Measurements from ENCODE around the gene BRF1.
"Not testable (repeated sequence)": the region's sequence is repeated elsewhere in the genome, so short reads cannot be mapped to it uniquely, and the experiment has no call there.

BRF1 gene

DNA sequence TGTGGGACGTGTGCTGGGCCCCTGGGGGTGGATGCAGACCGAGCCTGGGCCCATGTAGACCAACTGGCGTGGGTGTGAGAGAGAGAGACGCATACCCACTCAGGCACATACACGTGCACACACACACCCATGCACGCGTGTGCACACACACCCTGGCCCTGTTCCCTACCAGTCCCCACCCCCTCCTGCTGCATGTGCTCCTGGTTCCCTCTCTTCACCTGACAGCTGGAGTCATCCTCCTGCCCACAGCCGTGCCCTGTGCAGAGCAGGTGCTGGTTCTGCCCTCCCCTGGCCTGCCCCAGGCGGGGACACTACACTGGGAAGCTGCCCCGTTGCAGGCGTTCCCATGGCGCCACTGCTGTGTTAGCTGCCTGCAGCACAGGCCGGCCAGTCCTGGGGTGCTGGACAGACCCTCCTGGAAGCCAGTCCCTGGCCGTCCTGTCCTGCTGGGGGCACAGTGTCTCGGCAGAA, 32.3 kb upstream of the BRF1 start:
- DNase-seq (ENCODE audit: low spot score): no peak

DNA sequence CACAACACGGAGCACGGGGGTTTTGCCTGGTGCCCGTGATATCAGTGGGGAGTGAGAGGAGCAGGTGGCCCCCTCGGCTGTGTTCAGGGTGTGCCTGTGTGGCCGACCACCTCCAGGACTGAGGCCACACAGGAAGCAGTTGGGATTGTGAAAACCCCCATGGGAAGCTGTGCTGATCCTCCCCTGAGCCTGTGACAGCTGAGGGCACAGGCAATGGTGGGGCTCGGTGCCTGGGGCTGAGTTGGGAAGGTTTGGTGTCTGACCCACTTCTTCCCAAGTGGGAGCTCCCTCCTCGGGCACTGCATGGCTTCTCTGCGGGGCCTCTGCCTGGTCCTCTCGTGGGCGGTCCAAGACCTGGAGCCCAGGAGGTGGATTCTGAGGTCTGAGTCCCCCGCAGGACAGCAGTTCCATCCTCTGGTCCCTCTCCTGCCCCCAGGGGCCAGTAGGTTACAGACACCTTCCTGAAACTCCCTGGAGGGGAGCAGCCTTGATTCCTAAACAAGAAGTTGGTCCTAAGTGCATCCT, 31.6 kb upstream of the BRF1 start:
- no peak for DNase-seq (ENCODE audit: low spot score)

DNA sequence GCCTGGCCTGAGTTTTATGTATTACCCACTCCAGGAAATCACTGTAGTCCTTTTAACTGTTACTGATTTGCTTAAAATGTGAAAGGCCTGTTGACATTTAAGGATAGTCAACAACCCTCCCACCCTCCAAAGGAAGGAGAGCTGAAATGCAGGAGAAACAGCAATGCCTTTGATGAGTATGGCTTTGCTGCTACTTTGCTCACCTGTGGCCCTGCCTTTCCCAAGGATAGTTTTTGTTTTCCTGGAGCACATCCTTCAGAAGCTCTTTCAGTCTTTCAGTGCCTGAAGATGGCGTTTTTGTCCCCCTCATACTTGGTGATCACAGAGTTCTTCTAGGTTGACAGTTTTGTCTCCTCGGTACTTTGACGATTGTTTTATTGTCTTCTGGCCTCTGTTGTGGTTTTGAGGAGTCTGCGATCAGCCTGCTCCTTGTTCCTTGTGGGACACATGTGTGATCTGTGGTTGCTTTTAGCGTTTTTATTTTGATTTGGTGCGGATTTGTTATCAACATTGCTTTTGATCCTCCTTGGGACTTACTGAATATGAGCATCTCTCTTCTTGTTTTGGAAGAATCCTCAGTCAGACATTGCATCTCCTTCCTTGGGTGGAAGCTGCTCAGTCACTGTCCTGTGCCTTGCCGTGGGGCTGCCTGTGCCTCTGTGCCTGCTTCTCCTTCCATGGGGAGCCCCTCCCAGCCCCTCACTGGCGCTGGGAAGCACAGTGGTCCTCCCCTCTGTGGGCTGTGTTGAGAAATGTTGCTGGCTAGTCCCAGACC, 31.0 kb upstream of the BRF1 start:
- DNase-seq (ENCODE audit: low spot score): no peak

DNA sequence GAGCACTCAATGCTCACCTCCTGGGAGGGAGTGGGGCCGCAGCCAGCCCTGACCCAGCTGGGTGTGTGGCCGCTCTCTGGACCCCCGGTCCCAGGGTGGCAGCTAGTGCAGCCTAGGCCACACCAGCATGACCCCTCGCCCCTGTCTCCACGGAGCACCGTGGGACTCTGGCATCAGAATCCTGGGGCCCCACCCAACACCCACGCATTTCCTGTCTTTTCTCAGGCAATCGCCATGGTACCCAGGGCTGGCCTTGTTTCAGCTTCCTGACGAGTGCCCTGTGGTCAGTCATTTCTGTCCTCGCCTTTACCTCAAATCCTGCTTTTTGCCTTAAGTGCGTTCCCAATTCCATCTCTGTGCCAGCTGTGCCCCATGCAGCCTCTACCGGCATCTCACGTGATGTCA, 29.7 kb upstream of the BRF1 start:
- DNase-seq (ENCODE audit: low spot score): peak; percentile 48

DNA sequence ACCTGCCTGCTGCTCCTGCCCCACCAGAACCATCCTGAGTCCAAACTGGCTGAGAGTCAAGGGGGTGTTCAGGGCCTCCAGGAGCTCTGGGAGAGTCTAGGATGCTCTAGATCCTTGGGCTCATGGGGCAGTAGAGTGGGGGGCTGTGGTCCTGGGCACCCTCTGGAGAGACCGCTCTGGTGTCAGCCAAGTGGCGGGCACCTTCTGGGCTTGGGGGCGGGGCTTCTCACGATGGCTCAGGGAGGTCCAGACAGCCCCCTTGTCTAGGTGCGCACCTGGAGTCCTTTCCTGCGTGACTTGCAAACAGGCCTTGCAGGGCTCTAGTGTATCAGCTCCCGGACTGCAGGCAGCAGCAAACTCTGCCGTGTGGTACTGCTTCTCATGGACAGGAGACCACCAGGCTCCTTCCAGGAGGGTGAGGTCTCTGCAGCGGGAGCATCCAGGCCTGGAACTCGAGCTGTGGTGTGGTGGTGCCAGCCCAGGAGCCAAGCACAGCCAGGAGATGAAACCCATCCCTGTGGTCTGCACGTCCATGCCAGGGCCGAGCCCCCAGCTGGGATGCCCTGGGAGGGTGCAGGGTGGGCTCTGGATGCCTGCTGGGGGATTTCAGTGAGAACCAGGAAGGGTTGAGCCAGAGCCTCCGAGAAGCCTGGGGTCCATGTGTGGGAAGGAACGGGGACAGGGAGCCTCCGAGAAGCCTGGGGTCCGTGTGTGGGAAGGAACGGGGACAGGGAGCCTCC, 28.8 kb upstream of the BRF1 start:
- no peak for DNase-seq (ENCODE audit: low spot score)

DNA sequence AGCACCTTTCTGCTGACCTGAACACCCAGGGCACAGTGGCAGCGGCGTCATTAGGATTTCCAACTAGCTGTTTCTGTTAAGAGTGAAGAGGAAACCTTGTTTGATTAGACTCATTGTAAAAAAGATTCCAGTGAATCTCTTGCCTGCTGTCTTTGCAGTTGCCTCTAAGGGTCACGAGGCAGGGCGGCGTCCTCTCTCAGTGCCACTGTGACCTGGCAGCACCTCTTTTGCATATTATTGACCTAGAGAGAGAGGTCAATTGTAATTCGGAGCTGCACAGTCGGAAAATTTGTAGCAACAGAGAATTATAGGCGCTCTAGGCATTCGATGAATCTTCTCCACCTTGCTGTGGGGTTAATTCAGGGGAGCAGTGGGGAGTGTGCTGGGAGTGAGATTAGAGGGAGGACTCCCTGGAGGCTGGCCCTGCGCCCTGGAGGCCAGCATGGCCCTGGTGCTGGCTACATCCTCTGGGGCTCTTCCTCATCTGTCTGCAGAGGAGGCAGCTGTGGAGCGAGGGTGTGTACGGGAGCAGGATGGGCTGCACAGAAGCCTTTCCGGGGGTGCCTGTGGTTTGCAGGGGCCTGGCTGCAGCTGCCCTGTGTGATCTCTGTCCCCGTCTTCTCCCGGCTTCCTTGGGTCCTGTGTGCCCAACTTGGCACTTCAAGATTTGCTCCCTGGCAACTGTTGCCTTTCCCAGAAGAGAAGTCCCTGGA, 28.0 kb upstream of the BRF1 start:
- DNase-seq (ENCODE audit: low spot score): no peak

DNA sequence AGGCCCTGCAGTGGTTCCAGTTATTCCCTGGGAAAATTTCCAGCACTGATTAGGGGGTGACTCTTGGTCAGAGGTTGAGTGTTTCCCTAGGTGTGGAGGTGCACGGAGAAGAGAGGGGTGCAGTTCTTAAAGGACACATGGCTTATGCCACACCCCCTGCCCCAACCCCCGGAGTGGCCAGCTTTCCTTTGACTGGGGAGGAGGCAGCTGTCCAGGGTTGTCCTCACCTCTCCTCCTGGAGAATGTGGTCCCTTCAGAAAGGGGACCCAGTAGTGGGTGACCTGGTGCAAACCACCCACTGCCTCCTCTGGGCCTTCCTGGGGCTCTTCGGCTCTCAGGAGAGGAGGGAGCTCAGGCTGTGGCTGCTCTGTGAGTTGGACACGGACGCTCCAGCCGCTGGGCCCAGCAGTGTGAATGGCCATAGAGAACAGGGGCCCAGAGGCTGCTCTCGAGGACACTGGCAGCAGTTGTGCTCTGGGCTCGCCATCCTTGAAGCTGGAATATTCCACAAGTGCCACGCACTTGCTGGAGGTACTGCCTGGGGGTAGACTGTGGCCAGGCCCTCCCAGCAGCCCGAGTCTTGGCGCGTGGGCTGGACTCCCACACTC, 27.4 kb upstream of the BRF1 start:
- no peak for DNase-seq (ENCODE audit: low spot score)

DNA sequence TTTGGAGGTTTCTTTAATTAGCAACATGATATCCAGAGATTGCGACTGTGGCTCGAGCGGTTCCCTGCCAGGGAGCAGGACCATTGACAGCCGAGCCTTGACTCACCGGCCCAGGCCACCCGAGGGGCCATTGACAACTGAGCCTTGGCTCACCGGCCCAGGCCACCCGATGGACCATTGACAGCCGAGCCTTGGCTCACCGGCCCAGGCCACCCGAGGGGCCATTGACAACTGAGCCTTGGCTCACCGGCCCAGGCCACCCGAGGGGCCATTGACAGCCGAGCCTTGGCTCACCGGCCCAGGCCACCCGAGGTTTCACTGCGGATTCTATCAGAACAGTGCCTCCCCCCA, 26.9 kb upstream of the BRF1 start:
- not testable (repeated sequence) for DNase-seq (ENCODE audit: low spot score)

DNA sequence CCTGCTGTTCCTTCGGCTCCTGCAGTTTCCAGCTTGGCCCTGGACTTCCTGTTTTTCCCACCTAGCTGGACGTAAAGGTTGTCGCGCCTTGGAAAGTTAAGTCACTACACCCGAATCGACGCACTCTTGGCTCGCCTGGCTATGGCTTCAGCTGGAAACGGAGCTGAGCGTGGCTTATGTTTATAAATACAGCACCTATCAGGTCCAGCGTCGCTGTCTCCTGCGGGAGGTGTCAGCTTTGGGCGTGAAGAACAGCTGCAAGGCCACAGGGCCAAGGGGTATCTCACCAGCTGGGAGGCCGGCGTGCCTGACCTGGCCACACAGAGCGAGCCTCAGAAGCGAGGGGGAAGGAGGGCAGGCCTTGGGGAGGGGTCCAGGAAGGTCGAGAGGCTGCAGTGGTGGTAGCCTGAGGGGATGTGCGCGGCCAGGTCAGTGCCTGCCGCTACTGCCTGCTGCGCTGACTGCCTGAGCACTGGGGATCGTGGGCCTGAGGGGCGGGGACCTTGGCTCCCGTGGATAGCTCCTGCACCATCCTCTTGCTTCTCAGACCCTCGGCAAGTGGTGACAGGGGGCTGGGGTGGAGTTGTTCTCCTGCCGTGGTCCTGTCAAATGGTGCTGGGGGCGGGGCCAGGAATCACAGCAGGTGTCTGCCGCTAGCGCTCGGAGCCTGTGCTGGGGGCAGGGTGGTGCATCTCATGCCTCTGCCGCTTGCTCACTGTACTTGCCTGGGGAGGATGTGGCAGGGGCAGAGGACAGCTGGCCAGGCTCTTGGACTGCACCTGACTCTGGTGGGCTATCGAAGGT, 26.3 kb upstream of the BRF1 start:
- DNase-seq (ENCODE audit: low spot score): no peak

DNA sequence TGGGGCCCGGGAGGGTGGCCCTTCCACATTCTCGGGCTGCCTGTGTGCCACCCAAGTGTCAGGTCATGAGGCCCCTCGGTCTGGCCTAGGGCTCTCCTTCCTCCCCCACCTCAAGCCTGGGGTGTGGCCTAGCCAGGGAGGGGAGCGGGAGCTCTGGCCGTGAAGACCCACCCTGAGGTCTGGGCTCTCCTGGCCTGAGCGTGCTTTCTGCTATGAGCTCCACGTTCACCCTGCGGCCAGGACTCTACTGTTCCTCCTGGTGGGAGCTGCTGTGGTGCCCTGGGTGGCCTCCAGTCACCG, 25.7 kb upstream of the BRF1 start:
- DNase-seq (ENCODE audit: low spot score): no peak

DNA sequence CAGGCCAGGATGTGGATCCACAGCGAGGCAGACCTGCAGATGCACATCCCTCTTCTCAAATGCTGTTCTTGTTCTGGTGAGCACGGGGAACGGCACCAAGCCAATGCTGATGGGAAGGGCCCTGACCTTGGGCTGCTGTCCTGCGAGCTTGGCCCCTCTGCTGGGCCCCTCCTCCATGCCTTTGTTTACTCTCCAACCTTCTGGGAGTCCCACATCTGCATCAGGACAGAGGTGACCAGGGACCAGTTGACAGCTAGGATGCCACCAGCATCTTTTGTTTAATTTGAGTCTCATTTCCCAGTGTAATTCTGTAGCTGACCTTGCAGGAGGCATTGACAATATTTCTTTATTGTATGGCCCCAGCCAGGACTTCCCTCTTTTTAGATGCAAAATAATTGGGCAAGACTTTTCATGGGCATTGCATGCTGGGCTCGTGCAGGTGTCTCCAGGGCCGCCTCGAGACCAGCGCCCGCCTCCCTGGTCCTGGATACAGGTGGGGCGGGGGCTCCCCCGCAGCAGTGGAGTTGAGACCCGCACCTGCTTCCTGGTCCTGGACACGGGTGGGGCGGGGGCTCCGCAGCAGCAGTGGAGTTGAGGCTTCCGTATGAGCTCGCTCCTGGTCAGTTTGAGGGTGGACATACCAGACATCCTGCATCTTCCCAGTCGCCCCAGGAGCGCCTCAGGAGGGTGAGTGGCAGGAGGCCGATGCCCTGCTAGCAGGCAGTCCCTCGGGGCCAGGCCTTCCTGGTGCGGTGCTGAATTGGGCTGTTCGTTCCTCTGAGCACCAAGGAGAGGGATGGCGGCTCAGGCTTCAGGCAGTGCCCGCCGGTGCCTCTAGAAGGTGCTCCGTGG, 25.1 kb upstream of the BRF1 start:
- no peak for DNase-seq (ENCODE audit: low spot score)

DNA sequence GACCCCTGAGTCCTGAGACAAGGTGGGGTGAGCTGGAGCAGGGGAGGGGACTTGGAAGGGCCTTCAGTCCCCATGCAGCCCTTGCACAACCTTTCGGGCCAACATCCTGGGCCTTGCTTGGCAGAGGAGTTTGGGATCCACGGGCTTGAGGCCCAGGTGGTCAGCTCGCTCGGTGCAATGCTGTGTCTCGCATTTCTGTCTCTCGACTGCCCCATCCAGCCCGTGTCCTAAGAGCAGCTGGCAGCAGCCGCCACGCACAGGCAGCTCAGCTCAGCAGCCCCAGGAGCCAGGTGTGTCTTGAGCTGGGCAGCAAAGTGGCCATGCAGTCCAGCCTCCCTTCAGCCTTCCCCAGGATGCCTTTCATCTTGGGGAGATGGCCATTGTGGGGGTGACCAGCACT, 24.5 kb upstream of the BRF1 start:
- DNase-seq (ENCODE audit: low spot score): no peak

DNA sequence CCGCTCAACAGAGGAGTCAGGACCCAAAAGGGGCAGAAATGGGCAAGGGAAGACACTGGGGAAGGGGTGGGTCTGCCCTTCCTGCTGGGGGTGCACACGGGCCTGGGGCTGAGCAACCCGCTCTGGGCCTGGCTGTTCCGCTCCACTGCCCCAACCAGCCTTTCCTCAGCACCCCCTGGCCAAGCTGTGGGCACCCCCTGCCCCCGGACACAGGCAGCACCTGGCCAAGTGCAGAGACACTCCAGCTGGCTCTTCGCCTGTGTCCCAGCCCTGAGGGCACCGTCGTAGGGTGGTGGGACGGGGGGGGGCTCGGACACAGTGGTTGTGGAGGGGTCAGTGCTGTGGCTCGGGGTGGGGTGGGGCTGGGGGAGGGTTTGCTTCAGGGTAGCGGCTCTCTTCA, 24.1 kb upstream of the BRF1 start:
- DNase-seq (ENCODE audit: low spot score): no peak

DNA sequence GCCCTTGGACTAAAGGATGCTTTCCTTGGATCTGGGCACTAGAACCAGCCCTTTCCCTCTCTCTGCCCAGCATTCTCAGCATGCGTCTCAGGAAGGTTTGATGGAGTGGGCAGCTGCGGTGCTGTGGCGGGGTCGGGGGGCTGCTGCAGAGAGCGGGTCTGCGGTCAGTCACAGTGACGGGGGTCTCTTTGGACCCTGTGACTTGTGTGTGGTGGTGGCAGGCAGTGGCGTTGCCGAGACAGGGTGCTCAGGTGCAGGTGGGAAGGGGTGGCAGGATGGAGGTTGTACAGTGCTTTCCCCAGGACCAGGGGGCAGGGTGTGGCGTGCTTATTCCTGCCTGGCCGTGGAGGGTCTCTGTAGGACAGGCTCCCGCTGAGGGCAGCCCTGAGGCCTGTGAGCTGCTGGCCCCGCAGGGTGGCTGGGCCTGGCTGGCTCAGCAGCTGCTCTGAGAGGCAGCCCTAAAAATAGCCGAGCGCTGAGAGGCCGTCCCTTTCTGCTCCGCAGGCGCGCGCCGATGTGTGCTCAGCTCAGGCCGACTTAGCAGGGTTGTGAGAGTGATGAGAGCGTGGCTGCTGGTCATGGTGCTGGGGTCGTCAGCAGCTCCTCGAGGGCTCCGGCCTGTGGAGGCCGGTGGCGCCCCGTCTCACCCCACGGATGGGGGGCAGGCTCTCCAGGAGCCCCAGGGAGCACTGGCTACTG, 23.4 kb upstream of the BRF1 start:
- DNase-seq (ENCODE audit: low spot score): no peak

DNA sequence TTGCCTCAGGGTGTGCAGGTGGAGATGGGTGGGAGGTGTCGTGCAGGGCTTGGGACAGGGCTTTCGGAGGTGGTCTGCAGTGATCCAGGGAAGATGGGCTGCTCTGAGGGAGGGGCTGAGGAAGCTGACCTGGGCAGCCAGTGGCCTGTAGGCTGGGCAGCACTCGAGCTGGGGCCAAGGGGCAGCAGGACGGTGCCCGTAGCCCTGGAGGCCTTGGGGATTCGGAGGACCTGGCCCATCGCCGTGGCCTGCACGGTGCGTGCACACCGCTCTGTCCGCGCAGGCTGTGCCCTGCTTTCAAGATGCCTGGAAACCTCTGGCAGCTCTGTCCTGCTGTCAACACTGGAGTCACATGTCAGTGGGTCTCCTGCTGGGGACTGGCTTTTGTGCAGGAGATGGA, 22.9 kb upstream of the BRF1 start:
- no peak for DNase-seq (ENCODE audit: low spot score)

DNA sequence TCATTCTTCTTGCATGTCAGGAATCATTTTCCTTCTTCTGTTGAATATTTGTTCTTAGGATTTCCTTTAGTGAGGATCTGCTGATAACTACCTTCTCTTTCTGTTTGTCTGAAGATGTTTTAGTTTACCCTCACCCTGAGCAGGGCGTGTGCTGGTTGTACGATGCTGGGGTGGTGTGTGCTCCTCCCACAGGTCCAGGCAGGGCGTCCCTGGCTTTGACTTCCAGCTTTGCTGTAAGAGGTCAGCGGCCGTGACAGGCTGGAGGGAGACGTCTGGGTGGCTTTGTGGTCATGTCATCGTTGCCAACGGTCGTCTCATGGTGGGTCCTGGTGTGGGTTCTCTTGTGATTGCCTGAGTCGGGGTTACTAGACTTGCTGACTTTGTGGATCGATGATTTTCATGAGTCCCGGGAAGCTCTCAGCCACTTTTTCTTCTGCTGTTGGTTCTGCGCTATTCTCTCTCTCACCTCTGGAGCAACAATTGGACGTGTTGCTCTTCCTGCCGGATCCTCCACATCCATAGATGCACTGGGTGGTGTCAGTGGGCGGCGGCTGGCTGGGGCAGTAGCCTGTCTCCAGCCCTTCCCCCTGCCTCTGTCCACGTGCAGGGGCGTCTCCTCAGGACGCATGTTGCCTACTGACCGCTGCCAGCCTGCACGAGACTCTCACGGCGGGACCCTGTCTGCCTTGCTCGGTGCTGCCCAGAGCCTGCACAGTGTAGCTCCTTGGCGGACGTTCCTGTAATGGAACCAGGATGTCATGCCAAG, 22.2 kb upstream of the BRF1 start:
- no peak for DNase-seq (ENCODE audit: low spot score)

DNA sequence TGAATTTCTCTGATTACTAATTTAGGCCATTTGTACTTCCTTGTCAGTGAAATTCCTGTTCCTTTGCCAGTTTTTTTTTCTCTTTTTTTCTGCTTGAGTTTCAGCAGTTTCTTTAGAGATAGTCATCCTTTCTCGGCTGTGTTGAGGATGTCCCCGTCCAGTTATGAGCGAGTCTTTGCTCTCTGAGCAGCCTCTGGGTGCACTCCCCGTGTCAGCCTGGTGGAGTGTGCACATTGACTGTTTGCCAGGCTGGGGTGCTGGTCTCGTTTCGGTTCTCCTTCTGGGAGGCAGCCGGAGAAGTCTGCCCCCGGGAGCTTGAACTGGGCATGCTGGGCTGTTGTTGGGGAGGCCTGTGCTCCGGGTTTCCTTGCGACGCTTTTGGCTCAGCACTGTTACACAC, 16.7 kb upstream of the BRF1 start:
- peak; percentile 69 for DNase-seq (ENCODE audit: low spot score)

DNA sequence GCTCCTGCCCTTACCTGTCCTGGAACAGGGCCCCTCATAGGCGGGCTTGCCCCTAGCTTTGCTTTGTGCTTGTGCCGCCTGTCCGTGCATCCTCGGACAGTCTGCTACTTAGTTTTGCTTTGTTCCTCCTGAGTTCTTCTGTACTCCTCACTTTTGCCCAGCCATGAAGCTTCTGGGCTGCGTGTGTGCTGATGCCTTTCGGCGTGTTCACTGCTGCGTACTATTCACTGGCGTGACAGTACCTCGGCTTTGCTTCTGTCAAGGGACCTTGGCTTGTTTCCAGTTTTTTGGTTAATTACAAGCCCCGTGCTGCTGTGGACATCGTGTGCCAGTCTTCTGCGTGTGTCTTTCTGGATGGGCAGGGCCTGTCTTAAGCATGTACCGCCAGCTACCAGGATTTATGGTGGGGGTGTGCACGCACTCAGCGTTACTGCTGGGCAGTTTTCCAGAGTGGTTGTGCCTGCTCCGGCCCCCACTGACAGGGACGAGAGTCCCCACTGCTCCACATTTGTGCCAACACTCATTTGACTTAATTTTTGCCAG, 16.2 kb upstream of the BRF1 start:
- DNase-seq (ENCODE audit: low spot score): no peak

DNA sequence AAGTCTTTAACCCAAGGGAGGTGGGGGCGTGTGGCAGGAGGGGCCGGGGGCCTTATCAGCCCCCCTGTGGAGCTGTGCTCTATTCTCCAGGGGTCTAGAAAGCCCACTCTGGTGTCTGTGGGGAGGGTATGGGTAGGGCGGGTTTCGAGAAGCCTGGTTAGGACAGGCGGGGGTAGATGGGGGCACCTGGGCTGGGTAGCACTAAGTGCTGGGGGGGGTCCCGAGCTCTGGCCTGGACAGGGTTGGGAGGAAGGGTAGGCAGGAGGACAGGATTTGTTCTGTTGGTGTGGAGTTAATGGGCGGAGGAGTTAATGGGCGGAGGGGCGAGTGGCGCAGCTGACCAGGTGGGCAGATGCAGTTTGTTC, 15.8 kb upstream of the BRF1 start:
- no peak for DNase-seq (ENCODE audit: low spot score)
